ENCODE data around the gene RNF148.

DNA sequence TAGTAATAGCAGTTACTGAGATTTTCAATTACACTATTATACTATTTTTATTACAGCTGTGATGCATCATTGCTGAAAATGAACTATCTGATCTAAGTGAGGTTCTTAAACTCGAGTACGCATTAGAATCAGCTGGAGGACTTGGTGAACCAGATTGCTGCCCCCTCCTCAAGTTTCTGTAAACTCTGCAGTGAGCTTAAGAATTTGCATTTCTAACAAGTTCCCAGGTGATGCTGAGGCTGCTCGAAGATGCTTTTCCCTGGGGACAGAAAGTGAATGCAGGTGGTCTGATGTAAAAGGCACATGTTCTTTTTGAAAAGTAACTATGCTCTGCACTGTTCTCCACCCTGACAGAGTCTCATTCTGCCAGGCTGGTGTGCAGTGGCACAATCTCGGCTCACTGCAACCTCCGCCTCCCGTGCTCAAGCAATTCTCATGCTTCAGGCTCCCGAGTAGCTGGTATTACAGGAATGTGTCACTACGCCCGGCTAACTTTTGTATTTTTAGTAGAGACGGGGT lies 16.3 kb downstream of the RNF148 start:
- TF ChIP-seq CBX2 (IDR thresholded peaks at IDR 0.05; ENCODE audit: insufficient read depth, low read length, poor library complexity, severe bottlenecking) (no peak), CEBPB (tag; IDR thresholded peaks at IDR 0.05) (no peak), PRPF4 (IDR thresholded peaks at IDR 0.05; ENCODE audit: insufficient read depth, low read depth, low read length, poor library complexity, severe bottlenecking) (no peak), ZNF124 (CRISPR knock-in tag; IDR thresholded peaks at IDR 0.05) (no peak), SREBF2 (CRISPR knock-in tag; IDR thresholded peaks at IDR 0.05) (no peak), ARID1B (IDR thresholded peaks at IDR 0.05) (no peak), ZNF232 (CRISPR knock-in tag; IDR thresholded peaks at IDR 0.05) (no peak), NR2C2 (CRISPR knock-in tag; IDR thresholded peaks at IDR 0.05) (no peak), NR2C2 (tag; IDR thresholded peaks at IDR 0.05) (no peak), FOXA3 (CRISPR knock-in tag; conservative IDR thresholded peaks at IDR 0.05 in 1 of 2, IDR thresholded peaks at IDR 0.05 in 1 of 2) (no peak), POLR2A (conservative IDR thresholded peaks at IDR 0.05) (no peak), RAD51 (IDR thresholded peaks at IDR 0.05; ENCODE audit: borderline replicate concordance, low read depth) (no peak)
- TF ChIP-seq, protein P1, sequence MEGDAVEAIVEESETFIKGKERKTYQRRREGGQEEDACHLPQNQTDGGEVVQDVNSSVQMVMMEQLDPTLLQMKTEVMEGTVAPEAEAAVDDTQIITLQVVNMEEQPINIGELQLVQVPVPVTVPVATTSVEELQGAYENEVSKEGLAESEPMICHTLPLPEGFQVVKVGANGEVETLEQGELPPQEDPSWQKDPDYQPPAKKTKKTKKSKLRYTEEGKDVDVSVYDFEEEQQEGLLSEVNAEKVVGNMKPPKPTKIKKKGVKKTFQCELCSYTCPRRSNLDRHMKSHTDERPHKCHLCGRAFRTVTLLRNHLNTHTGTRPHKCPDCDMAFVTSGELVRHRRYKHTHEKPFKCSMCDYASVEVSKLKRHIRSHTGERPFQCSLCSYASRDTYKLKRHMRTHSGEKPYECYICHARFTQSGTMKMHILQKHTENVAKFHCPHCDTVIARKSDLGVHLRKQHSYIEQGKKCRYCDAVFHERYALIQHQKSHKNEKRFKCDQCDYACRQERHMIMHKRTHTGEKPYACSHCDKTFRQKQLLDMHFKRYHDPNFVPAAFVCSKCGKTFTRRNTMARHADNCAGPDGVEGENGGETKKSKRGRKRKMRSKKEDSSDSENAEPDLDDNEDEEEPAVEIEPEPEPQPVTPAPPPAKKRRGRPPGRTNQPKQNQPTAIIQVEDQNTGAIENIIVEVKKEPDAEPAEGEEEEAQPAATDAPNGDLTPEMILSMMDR (IDR thresholded peaks at IDR 0.05 in 2 of 3, conservative IDR thresholded peaks at IDR 0.05 in 1 of 3; ENCODE audit: insufficient read depth in 2 of 3, low read depth in 1 of 3, low read length in 3 of 3) = no peak
- TF ChIP-seq, protein P2, sequence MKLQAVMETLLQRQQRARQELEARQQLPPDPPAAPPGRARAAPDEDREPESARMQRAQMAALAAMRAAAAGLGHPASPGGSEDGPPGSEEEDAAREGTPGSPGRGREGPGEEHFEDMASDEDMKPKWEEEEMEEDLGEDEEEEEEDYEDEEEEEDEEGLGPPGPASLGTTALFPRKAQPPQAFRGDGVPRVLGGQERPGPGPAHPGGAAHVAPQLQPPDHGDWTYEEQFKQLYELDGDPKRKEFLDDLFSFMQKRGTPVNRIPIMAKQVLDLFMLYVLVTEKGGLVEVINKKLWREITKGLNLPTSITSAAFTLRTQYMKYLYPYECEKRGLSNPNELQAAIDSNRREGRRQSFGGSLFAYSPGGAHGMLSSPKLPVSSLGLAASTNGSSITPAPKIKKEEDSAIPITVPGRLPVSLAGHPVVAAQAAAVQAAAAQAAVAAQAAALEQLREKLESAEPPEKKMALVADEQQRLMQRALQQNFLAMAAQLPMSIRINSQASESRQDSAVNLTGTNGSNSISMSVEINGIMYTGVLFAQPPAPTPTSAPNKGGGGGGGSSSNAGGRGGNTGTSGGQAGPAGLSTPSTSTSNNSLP (IDR thresholded peaks at IDR 0.05; ENCODE audit: borderline replicate concordance, low read depth, low read length) = no peak
